ENCODE measurements around the gene ARHGEF17. TPM values are rescaled to one million over a fixed set of nuclear protein-coding genes. Genes with fewer than 3 reads are reported as not detected.

ARHGEF17 gene
- total and polyA plus RNA-seq, 2 of the 13 experiments (the other 11 are each of a cell fraction or from before 2014, with no cell fraction given) = 10.7 to 28.8 TPM

DNA sequence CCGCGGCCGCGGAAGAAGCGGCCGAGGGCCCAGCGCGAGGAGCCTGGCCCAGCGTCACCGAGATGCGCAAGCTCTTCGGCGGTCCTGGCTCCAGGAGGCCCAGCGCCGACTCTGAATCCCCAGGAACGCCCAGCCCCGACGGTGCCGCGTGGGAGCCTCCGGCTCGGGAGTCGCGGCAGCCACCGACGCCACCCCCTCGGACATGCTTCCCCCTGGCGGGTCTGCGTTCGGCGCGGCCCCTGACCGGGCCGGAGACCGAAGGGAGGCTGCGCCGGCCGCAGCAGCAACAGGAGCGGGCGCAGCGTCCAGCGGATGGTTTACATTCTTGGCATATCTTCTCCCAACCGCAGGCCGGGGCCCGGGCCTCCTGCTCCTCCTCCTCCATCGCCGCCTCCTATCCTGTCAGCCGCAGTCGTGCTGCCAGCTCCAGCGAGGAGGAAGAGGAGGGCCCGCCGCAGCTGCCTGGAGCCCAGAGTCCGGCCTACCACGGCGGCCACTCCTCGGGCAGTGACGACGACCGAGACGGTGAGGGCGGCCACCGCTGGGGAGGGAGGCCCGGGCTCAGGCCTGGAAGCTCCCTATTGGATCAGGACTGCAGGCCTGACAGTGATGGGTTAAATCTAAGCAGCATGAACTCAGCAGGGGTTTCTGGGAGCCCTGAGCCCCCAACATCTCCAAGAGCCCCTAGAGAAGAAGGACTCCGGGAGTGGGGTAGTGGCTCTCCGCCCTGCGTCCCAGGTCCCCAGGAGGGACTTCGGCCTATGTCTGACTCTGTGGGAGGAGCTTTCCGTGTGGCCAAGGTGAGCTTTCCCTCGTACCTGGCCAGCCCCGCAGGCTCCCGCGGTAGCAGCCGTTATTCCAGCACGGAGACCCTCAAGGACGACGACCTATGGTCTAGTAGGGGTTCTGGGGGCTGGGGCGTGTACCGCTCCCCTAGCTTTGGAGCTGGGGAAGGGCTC, 1.2 kb downstream of the ARHGEF17 start (continued):
- TF ChIP-seq ATF1 (CRISPR knock-in tag; IDR thresholded peaks at IDR 0.05) (no peak), NR2F6 (IDR thresholded peaks at IDR 0.05) (no peak), NR2F6 (CRISPR knock-in tag; IDR thresholded peaks at IDR 0.05) (peak; percentile 36; the same call in 1 of the 2 replicates), ZNF160 (CRISPR knock-in tag; IDR thresholded peaks at IDR 0.05) (peak; percentile 79; the same call in 1 of the 2 replicates), CBX5 (CRISPR knock-in tag; IDR thresholded peaks at IDR 0.05; ENCODE audit: borderline replicate concordance) (peak; percentile 24; the same call in 1 of the 2 replicates), SIN3B (IDR thresholded peaks at IDR 0.05; ENCODE audit: low read length) (no peak), ZFP90 (CRISPR knock-in tag; IDR thresholded peaks at IDR 0.05; ENCODE audit: borderline replicate concordance) (no peak), KLF11 (CRISPR knock-in tag; IDR thresholded peaks at IDR 0.05) (no peak), MXD4 (CRISPR knock-in tag; IDR thresholded peaks at IDR 0.05) (peak; percentile 42; the same call in 1 of the 2 replicates), SMAD3 (CRISPR knock-in tag; IDR thresholded peaks at IDR 0.05) (no peak), ZNF20 (CRISPR knock-in tag; IDR thresholded peaks at IDR 0.05) (no peak), ZNF839 (CRISPR knock-in tag; IDR thresholded peaks at IDR 0.05; ENCODE audit: borderline replicate concordance) (no peak), ZNF207 (IDR thresholded peaks at IDR 0.05; ENCODE audit: borderline replicate concordance) (no peak), KLF13 (CRISPR knock-in tag; IDR thresholded peaks at IDR 0.05) (no peak), REXO4 (CRISPR knock-in tag; IDR thresholded peaks at IDR 0.05; ENCODE audit: borderline replicate concordance) (no peak), ZNF543 (CRISPR knock-in tag; IDR thresholded peaks at IDR 0.05) (no peak), ZNF564 (CRISPR knock-in tag; IDR thresholded peaks at IDR 0.05) (peak; percentile 71; the same call in 1 of the 2 replicates), ZNF879 (CRISPR knock-in tag; IDR thresholded peaks at IDR 0.05) (no peak), KLF12 (CRISPR knock-in tag; IDR thresholded peaks at IDR 0.05; ENCODE audit: borderline replicate concordance) (peak; percentile 91), HIVEP1 (CRISPR knock-in tag; IDR thresholded peaks at IDR 0.05) (no peak), ZNF354B (CRISPR knock-in tag; IDR thresholded peaks at IDR 0.05) (no peak), ZNF746 (CRISPR knock-in tag; IDR thresholded peaks at IDR 0.05) (no peak), DMAP1 (CRISPR knock-in tag; IDR thresholded peaks at IDR 0.05) (peak; percentile 55; the same call in 1 of the 2 replicates), FOSL1 (CRISPR knock-in tag; IDR thresholded peaks at IDR 0.05; ENCODE audit: borderline replicate concordance) (peak; percentile 21; the same call in 1 of the 2 replicates), ZNF224 (CRISPR knock-in tag; IDR thresholded peaks at IDR 0.05) (no peak)
- TF ChIP-seq, protein P1, sequence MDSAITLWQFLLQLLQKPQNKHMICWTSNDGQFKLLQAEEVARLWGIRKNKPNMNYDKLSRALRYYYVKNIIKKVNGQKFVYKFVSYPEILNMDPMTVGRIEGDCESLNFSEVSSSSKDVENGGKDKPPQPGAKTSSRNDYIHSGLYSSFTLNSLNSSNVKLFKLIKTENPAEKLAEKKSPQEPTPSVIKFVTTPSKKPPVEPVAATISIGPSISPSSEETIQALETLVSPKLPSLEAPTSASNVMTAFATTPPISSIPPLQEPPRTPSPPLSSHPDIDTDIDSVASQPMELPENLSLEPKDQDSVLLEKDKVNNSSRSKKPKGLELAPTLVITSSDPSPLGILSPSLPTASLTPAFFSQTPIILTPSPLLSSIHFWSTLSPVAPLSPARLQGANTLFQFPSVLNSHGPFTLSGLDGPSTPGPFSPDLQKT (CRISPR knock-in tag; IDR thresholded peaks at IDR 0.05; ENCODE audit: borderline replicate concordance) = no peak
- TF ChIP-seq, protein P2, sequence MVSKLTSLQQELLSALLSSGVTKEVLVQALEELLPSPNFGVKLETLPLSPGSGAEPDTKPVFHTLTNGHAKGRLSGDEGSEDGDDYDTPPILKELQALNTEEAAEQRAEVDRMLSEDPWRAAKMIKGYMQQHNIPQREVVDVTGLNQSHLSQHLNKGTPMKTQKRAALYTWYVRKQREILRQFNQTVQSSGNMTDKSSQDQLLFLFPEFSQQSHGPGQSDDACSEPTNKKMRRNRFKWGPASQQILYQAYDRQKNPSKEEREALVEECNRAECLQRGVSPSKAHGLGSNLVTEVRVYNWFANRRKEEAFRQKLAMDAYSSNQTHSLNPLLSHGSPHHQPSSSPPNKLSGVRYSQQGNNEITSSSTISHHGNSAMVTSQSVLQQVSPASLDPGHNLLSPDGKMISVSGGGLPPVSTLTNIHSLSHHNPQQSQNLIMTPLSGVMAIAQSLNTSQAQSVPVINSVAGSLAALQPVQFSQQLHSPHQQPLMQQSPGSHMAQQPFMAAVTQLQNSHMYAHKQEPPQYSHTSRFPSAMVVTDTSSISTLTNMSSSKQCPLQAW (CRISPR knock-in tag; IDR thresholded peaks at IDR 0.05) = peak; percentile 80
- TF ChIP-seq, protein P3, sequence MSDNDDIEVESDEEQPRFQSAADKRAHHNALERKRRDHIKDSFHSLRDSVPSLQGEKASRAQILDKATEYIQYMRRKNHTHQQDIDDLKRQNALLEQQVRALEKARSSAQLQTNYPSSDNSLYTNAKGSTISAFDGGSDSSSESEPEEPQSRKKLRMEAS (IDR thresholded peaks at IDR 0.05) = peak; percentile 76
- TF ChIP-seq, protein P4, sequence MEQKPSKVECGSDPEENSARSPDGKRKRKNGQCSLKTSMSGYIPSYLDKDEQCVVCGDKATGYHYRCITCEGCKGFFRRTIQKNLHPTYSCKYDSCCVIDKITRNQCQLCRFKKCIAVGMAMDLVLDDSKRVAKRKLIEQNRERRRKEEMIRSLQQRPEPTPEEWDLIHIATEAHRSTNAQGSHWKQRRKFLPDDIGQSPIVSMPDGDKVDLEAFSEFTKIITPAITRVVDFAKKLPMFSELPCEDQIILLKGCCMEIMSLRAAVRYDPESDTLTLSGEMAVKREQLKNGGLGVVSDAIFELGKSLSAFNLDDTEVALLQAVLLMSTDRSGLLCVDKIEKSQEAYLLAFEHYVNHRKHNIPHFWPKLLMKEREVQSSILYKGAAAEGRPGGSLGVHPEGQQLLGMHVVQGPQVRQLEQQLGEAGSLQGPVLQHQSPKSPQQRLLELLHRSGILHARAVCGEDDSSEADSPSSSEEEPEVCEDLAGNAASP (CRISPR knock-in tag; IDR thresholded peaks at IDR 0.05; ENCODE audit: borderline replicate concordance) = peak; percentile 22; the same call in 1 of the 2 replicates

Data from HepG2 (cell line).